GM19023 (cell line): ENCODE results near the gene GNPTAB.
"Not testable (repeated sequence)": the region's sequence is repeated elsewhere in the genome, so short reads cannot be mapped to it uniquely, and the experiment has no call there.

Experiments used
- ATAC-seq: cut with Tn5 transposase; IDR thresholded peaks from one replicate; pipeline ENCODE4 v1.9.1; 2021; ENCODE audit warnings: mild to moderate bottlenecking, moderate library complexity; ENCODE audit not compliant: unreplicated experiment

Gene GNPTAB

DNA sequence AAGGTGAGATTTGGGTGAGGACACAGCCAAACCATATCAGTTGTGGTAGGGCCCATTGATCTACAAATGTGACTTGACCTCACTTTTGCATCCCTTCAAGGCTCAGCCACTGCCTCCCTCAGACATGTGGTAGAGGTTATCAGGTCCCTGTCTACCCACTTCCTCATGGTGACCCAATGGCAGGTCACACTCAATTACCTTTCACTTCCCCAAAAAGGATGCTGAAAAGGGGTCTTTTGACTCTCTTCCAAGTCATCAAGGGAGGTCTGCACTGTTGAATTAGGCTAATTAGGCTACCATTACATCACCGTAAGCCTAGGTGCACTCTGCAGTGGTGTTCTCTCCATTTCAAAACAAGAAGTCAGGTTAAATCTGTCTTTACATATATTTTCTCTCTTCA is 24.0 kb upstream of the GNPTAB start:
- peak; percentile 28 for ATAC-seq

DNA sequence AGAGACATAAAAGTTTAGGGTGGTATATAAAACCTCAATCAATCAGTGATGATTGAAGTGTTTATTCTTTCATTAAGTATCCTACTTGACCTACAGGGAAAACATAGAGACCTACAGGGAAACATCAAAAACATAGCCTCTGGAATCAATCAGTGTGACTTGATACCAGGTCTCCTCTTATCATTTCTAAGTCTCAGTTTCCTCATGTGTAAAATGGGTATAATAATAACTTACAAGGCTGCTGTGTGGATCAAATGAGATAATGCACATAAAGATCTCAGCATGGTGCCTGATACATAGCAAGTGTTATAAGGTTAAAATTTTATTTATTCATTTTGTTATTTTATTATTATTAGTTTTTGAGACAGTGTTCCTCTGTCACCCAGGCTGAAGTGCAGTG is 22.2 kb upstream of the GNPTAB start:
- ATAC-seq: no peak

DNA sequence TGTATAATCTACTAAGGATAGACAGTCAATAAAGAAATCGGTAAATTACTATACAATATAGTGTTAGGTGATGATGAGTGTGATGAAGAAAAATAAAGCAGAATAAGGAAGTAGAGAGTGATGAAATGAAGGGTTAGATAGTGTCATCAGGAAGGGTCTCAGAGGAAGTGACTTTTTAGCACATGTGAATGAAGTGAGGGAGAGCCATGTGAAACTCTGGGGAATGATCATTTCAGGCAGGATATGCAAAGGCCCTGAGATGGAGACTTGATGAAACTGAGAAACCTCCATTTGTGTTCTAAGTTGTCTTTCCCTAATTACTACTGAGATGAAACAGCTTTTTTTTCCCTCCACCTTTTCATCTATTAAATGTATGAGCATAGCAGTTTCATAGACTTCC is 19.4 kb upstream of the GNPTAB start:
- no peak for ATAC-seq

DNA sequence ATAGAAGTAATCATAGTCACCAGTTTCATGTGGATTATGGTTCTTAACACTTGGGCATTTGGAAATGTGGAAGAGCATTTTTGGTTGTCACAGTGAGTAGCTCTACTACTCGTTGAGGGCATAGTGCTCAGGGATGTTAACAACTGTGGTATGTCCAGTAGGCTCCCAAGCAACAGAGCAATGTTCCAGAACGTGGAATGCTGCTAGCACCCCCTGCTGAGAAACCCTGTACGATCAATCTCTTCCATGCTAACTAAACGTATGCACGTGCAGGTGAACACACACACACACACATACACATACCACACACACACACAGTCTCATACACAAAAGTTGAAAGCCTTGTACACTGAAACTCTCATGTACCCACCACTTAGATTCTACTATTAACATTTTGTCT is 16.6 kb upstream of the GNPTAB start:
- no peak for ATAC-seq

DNA sequence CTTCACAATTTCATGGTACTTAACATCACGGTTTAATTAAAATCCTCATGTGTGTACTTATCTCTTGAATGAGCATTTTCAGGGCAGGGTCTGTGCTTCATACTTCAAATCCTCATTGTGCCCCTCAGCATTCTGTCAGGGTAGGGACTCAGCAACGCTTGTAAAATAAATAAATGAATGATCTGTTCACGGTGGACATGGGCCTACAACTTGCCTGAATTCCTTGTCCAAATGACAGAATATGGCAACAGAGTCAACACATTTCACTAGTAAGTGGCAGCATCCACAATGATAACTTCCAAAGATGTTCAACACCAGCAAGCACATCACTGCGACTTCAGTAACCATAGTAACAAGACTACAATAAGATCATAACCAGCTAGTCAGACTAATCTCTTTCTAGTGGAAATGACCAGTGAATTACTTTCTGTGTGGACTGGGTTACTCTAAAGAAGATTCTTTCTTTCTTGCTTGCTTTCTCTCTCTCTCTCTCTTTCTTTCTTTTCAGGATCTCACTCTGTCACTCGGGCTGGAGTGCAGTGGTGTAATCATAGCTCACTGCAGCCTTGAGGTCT is 14.5 kb upstream of the GNPTAB start:
- ATAC-seq: no peak

DNA sequence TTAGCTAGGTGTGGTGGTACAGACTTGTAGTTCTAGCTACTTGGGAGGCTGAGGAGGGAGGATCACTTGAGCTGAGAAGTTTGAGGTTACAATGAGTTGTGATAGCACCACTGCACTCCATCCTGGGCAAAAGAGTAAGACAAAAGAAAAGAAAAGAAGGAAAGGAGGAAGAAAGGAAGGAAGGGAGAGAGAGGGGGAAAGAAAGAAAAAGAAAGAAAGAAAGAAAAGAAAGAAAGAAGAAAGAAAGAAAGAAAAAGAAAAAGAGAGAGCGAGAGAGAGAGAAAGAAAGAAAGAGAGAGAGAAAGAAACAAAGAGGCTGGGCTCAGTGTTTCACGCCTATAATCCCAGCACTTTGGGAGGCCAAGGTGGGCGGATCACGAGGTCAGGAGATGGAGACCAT is 10.3 kb upstream of the GNPTAB start:
- no peak for ATAC-seq

DNA sequence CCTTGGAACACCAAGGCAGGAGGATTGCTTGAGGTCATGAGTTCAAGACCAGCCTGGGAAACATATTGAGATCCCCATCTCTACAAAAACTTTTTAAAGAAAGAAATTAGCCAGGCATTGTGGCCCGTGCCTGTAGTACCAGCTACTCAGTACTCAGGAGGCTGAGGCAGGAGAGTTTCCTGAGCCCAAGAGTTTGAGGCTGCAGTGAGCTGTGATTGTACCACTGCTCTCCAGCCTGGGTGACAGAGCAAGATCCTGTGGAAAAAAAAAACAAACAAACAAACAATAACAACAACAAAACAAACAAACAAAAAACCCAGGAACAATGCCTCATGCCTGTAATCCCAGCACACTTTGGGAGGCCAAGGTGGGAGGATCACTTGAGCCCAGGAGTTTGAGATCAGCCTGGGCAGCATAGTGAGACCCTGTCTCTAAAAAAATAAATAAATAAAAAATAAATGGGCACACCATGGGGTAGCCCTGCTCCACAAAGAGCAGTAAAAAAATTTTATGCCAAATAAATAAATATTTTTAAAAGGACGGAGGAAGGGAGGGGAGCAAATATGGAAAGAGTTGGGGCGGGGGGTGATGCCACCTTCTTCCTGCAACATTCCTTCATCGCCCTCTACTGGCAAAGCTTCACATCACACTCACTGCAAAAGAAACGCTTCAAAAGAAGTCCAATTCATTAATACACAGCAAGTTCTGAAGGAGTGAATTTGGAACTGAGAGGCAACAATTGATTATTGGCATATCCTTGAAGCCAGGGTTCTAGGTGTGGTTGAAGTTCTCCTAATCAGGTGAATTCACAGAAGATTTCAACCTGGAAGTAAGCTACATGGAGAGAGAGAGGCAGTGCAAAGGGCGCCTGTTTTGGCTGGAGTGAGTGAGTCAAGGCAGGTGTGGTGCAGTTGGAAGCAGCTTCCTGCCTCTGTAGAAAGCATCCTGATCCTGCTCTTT is 8.8 kb upstream of the GNPTAB start:
- peak; percentile 54 for ATAC-seq

DNA sequence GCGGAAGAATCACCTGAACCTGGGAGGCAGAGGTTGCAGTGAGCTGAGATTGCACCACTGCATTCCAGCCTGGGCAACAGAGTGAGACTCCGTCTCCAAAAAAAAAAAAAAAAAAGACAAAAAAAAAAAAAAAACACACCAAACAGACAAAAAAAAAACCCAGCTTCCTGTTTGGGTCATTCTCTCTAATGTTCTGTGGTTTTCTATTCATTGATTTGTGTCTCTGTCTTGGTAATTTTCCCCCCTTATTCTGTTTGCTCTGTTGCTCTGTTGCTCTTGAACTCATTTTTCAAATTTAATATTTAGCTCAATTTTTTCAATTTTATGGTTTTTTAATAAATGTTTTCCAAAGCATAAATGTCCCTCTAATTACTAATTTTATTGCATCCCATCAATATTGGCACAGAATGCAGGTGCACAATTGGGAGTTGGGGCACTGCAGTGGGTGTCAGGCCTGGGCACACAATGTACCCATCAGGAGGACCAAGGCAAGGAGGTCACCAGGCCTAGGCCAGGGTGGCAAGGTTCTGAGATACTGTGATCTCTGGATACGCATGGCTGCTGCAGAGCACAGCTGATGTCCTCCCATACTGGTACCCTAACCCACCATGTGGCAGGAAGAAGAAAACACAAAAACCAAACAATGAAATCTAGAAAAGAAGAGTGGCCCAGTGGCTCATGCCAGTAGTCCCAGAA is 8.0 kb upstream of the GNPTAB start:
- ATAC-seq: no peak

DNA sequence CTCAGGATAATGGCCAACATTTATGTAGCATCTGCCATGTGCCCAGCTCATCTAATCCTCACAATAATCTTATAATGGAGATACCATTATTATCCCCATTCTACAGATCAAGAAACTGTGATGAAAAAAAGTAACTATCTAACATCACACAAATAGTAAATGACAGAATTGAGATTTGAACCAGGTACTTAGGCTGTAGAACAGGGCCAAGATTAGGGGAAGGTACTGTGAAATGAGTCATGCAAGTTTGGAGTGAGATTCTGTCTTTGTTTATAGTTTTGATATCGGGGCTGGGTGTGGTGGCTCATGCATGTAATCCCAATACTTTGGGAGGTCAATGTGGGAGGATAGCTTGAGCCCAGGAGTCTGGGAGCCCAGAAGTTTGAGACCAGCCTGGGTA is 1.3 kb upstream of the GNPTAB start:
- no peak for ATAC-seq

DNA sequence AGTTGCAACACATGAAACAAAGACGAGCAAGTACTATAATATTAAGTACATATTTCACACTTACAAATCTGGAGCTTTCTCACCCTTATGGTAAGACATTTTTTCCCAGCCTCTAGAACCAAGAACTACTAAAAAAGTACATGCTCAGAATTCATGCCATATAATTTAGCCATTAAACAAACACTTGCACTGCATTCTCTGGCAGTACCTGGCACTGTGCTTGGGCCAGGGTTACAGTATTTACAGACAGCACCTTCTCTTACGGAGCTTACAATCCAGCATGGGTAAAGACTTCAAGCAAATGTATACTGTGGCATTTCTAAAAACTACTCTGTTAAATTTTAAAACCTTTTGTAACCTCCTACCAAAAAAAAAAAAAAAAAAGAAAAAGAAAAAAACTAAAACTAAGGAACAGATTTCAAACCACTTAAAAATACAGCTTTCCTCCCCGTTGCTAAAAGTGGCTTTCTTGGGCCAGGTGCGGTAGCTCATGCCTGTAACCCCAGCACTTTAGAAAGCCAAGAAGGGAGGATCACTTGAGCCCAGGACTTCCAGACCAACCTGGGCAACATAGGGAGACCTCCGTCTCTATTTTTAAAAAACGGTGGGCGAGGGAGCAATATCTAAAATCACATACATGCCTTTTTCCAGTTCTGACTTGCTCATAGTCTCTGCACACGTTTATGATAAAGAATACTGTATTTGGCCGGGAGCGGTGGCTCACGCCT is 956 bp downstream of the GNPTAB start:
- ATAC-seq: no peak

DNA sequence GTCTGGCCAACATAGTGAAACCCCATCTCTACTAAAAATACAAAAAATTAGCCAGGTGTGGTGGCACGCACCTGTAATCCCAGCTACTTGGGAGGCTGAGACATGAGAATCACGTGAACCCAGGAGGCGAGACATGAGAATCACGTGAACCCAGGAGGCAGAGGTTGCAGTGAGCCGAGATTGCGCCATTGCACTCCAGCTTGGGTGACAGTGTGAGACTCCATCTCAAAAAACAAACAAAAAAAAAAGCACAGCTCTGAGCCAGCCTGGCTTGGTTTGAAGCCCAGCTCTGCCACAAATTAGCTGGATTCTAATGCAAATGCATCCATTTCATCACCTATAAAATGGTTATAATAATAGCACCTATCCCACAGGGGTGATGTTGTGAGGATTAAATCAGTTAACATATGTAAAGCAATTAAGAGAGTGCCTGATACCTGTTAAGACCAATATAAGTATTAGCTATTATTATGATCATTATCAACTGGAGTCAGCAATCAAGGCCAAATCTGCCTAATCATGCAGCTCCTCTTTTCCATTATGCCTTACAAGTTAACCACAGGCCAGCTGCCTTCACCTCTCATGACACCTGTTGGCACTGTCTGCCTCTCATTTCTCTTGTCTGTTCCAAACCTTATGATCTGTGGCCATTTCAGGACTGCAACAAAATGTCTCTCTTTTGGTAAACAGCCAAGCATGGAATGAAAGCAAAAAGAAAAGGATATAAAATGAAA is 2.1 kb downstream of the GNPTAB start:
- no peak for ATAC-seq

DNA sequence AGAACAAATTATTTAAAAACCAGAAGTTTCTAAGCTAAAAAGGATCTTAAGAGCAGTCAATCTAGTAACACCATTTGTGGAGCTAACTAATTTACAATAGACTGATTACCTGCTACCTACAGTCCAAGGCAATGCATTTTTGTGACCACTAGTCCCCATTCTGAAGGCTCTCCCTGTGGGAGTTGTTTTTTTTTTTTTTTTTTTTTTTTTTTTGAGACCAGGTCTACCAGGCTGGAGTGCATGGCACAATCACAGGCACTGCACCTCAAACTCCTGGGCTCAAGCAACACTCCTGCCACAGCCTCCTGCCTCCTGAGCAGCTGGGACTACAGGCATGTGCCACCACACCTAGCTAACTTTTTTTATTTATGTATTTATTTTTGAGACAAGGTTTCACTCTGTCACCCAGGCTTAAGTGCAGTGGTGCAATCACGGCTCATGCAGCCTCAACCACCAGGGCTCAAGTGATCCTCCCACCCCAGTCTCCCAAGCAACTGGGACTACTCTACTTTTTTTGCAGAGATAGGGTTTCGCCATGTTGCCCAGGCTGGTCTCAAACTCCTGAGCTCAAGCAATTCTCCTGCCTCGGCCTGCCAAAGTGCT is 3.9 kb downstream of the GNPTAB start:
- ATAC-seq: no peak

DNA sequence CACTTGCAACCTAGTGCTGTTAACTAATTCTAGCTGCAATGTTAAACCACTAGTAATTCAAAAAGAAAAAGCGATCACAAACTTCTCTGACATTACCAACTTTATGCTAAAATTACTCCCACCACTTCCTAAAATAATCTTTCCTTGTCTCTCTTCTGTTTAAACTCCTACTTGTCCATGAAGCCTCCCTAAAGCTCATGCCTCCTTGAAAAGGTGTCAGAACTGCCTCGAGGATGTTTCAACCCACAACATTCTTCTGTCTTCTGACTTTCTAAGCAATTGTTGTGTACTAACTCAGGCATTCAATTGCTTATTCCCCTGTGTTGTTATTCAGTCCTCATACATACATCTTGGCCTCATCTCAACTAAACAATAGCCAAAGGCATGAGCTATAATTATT is 5.9 kb downstream of the GNPTAB start:
- no peak for ATAC-seq

DNA sequence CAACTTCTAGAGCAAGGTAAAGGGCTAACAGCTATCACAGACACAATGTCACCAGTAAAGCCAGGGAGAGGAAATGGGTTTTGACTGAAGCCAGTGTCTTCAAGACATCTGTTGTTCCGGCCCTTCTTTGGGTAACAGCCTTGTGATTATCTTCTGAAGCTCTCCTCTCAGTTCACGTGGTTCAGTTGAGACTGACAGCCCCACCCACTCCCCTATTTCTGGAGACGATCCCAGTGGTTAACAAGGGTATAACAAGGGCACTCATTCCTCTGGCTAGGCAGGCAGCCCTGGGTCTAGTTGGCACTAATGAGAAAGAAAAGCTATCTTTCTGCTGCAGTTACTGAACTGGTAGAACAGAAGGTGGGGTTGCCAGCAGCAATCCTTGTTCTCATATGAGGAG is 6.9 kb downstream of the GNPTAB start:
- peak; percentile 72 for ATAC-seq

DNA sequence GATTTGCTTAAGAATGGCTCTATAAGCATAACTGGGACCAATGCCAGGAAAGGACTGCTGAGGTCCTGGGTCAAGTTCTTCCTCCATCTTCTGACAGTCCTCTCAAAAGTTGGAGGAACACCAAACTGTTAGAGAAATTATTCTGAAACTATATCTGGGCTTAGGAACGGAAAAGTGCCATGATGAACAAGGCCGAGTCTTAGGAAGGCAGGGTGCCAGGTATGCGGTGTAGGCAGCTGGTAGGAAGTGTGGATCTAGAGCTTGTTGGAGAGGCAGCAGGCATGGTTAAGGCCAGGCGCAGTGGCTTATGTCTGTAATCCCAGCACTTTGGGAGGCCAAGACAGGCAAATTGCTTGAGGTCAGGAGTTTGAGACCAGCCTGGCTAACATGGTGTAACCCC is 7.7 kb downstream of the GNPTAB start:
- no peak for ATAC-seq

DNA sequence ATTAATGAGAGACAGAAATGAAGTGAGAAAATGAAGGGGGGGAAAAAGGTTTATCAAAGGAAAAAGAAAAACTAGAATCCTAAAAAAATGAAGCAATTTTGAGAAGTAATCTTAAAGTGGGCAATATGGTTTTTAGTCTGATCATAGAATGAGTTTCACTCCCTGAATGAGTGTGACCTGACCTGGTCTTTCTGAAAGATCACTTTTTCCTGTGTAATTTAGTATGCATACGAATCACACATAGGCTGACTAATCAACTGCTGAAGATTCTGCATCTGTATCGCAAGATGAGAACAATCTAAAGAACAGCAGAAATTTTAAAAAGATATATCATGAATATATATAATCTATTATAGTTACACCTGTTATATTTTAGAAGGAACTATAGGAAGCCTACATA is 11.3 kb downstream of the GNPTAB start:
- no peak for ATAC-seq

DNA sequence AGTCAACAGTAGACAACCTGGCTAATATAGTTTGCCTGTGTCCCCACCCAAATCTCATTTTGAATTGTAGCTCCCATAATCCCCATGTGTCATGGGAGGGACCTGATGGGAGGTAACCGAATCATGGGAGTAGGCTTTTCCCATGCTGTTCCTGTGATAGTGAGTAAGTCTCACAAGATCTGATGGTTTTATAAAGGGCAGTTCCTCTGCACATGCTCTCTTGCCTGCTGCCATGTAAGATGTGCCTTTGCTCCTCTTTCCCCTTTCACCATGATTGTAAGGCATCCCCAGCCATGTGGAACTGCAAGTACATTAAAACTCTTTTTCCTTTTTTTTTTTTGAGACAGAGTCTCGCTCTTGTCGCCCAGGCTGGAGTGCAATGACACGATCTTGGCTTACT is 12.1 kb downstream of the GNPTAB start:
- not testable (repeated sequence) for ATAC-seq

DNA sequence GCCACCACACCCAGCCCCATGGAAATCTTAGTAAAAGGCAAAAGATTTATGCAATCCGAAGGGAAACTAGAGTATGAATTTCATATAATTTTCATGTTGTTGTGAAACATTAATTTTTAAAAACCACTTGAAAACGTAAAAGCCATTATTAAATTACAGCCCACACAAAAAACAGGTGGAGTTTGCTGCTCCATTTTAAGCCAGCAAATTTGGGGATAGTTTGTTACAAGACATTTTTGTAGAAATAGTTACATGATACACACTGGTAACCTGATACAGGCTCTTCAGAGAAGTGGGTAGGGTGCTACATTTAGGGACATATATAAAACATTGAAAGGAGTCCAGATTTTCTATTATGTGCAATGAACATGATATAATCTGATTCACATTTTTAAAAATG is 17.6 kb downstream of the GNPTAB start:
- no peak for ATAC-seq

DNA sequence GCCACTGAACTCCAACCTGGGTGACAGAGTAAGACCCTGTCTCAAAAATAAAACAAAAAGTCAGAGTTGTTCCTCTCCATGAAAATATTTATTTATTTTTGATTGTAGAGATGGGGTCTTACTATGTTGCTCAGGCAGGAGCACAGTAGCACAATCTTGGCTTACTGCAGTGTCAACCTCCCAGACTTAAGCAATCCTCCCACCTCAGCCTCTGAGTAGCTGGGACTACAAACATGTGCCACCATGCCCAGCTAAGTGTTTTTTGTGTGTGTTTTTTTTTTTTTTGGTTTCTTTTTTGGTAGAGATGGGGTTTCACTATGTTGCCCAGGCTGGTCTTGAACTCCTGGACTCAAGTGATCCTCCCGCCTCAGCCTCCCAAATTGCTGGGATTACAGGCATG is 18.0 kb downstream of the GNPTAB start:
- ATAC-seq: not testable (repeated sequence)

DNA sequence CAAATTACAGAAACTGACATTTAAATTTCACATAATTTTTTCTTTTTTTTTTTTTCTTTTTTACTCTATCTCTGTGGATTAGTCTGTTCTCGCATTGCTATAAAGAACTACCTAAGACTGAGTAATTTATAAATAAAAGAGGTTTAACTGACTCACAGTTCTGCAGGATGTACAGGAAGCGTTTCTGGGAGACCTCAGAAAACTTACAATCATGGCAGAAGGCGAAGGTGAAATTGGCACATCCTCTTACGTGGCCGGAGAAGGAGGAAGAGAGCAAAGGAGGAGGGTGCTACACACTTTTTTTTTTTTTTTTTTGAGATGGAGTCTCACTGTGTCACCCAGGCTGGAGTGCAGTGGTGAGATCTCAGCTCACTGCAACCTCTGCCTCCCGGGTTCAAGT is 19.4 kb downstream of the GNPTAB start:
- ATAC-seq: not testable (repeated sequence)
